GM12875 (cell line): ENCODE data around the gene COQ4.

ENCODE experiments used
- H3K4me3 ChIP-seq: one replicate; pipeline ENCODE4 v1.5.1; 2011; ENCODE audit warnings: low read depth, low read length, control low read depth
- CTCF ChIP-seq: IDR thresholded peaks from 2 replicates; pipeline ENCODE4 v1.5.1; 2011; ENCODE audit warnings: low read depth, mild to moderate bottlenecking, control low read depth, inconsistent platforms, low read length, moderate library complexity, borderline replicate concordance; ENCODE audit not compliant: insufficient read depth

COQ4 gene

GRCh38 chr9:128280084-128280622 is 42.5 kb upstream of the COQ4 start:
- no peak for TF ChIP-seq CTCF

GRCh38 chr9:128282500-128282899 is 40.1 kb upstream of the COQ4 start:
- H3K4me3 ChIP-seq = no peak overlapping the region
- no peak for TF ChIP-seq CTCF

More at GRCh38 chr9:128280084-128280622, 42.5 kb upstream of the COQ4 start:
- H3K4me3 ChIP-seq = no peak overlapping the region

- TF ChIP-seq CTCF = no peak
- no peak overlapping the region for H3K4me3 ChIP-seq
Observed at GRCh38 chr9:128285033-128285784, 37.4 kb upstream of the COQ4 start.

- H3K4me3 ChIP-seq = no peak overlapping the region
- TF ChIP-seq CTCF = no peak
Observed at GRCh38 chr9:128286440-128286839, 36.2 kb upstream of the COQ4 start.

- no peak for TF ChIP-seq CTCF
- H3K4me3 ChIP-seq = no peak overlapping the region
Observed at GRCh38 chr9:128288273-128289004, 34.2 kb upstream of the COQ4 start.

GRCh38 chr9:128292009-128292408 is 30.6 kb upstream of the COQ4 start:
- TF ChIP-seq CTCF = no peak
- no peak overlapping the region for H3K4me3 ChIP-seq

- H3K4me3 ChIP-seq = no peak overlapping the region
- no peak for TF ChIP-seq CTCF
Observed at GRCh38 chr9:128293091-128293490, 29.5 kb upstream of the COQ4 start.
